Measurements from ENCODE around the gene RALGDS.

The RALGDS gene

DNA sequence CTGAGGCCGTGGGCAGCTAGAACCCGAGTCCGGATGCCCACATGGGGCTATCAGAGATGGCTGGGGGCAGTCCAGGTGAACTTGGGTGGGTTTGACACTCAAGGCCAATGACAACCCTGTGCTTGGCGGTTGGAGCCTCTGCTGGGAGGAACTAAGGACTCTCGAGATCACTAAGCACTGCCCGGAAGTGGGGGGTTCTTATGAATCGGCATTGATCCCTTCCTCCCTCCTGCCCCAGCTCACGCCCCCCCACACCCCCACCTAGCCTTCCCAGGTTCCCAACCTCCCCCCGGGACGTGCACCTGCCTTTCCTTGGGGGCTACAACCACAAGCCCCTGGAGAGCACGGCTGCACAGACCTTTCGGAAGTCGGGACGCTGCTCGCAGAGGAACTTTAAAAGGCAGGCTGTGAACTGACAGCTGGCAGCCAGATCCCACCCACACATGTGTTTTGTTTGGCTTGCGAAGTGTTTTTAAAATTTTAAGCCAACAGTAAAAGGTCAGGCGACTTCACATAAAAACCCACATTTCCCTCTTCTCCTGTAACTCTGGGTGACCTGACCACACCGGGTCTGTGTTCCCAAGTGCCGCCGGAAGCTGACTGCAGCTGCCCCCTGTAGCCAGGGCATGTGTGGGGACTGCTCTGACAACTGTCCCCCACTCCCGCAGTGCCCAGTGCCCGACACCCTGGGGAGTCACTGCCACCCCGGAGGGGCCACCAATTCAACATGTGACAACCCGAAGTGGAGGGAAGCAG is 5.1 kb upstream of the RALGDS start:
- no peak overlapping the region for H3K27ac ChIP-seq
- no peaks in the 10 kb centered on the region for H3K36me3 ChIP-seq
- H3K4me3 ChIP-seq (ENCODE audit: low read depth, low read length), result no peak overlapping the region
- no peaks in the 10 kb centered on the region for H3K9me3 ChIP-seq (ENCODE audit: severe bottlenecking)
- no peak for DNase-seq
- TF ChIP-seq, protein P1, sequence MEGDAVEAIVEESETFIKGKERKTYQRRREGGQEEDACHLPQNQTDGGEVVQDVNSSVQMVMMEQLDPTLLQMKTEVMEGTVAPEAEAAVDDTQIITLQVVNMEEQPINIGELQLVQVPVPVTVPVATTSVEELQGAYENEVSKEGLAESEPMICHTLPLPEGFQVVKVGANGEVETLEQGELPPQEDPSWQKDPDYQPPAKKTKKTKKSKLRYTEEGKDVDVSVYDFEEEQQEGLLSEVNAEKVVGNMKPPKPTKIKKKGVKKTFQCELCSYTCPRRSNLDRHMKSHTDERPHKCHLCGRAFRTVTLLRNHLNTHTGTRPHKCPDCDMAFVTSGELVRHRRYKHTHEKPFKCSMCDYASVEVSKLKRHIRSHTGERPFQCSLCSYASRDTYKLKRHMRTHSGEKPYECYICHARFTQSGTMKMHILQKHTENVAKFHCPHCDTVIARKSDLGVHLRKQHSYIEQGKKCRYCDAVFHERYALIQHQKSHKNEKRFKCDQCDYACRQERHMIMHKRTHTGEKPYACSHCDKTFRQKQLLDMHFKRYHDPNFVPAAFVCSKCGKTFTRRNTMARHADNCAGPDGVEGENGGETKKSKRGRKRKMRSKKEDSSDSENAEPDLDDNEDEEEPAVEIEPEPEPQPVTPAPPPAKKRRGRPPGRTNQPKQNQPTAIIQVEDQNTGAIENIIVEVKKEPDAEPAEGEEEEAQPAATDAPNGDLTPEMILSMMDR (IDR thresholded peaks at IDR 0.05; ENCODE audit: low read depth, low read length), result no peak
- no peaks in the 10 kb centered on the region for H3K27me3 ChIP-seq (ENCODE audit: insufficient read depth, low read depth, severe bottlenecking)

DNA sequence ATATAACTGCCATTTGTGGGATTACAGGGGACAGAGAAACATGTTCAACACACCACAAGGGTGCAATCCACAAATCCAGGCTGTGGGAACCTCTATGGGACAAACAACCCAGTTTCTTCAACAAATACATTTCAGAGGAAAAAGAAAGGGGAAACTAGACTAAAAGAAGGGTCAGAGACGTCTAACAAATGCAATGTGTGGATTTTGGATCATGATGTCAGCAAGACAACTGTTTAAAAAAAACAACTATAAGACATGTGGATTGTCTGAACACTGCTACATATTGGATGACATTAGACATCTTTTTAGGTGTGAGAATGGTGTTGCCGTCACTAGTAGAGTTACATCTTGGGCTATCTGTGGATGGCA is 3.9 kb upstream of the RALGDS start:
- Histone ChIP-seq H3K36me3 (no peaks in the 10 kb centered on the region), H3K27me3 (ENCODE audit: insufficient read depth, low read depth, severe bottlenecking) (no peaks in the 10 kb centered on the region), H3K9me3 (ENCODE audit: severe bottlenecking) (no peaks in the 10 kb centered on the region), H3K27ac (no peak overlapping the region), H3K4me3 (ENCODE audit: low read depth, low read length) (no peak overlapping the region)
- TF ChIP-seq, protein P1 (IDR thresholded peaks at IDR 0.05; ENCODE audit: low read depth, low read length), result no peak
- no peak for DNase-seq

DNA sequence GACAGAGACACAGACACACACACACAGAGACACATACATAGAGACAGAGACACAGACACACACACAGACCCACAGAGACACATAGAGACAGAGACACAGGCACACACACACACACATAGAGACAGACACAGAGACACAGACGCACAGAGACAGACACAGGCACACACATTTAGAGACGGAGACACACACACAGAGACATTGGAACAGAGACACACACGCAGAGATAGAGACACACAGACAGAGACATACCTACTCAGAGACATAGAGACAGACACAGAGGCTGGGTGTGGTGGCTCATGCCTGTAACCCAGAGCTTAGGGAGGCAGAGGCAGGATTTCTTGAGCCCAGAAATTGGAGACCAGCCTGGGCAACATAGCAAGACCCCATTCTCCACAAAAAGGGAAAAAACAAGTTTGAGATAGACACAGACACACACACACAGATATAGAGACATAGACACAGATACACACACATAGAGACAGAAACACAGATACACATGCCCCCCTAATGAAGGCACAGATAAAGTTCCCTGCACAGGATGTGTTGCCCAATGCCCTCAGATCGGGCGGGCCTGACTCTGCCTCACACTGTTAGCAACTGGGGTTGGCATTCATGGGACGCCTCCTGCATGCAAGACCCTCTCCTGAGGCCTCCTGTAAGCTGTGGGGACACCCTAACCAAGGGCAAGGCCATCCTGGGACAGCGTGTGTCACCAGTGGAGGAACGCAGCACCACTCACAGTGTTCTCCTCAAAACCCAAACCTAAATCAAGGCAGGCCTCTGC is 3.3 kb upstream of the RALGDS start:
- no peak for DNase-seq
- no peaks in the 10 kb centered on the region for H3K9me3 ChIP-seq (ENCODE audit: severe bottlenecking)
- no peak overlapping the region for H3K4me3 ChIP-seq (ENCODE audit: low read depth, low read length)
- no peaks in the 10 kb centered on the region for H3K36me3 ChIP-seq
- no peak overlapping the region for H3K27ac ChIP-seq
- H3K27me3 ChIP-seq (ENCODE audit: insufficient read depth, low read depth, severe bottlenecking), result no peaks in the 10 kb centered on the region
- TF ChIP-seq, protein P1 (IDR thresholded peaks at IDR 0.05; ENCODE audit: low read depth, low read length), result no peak

DNA sequence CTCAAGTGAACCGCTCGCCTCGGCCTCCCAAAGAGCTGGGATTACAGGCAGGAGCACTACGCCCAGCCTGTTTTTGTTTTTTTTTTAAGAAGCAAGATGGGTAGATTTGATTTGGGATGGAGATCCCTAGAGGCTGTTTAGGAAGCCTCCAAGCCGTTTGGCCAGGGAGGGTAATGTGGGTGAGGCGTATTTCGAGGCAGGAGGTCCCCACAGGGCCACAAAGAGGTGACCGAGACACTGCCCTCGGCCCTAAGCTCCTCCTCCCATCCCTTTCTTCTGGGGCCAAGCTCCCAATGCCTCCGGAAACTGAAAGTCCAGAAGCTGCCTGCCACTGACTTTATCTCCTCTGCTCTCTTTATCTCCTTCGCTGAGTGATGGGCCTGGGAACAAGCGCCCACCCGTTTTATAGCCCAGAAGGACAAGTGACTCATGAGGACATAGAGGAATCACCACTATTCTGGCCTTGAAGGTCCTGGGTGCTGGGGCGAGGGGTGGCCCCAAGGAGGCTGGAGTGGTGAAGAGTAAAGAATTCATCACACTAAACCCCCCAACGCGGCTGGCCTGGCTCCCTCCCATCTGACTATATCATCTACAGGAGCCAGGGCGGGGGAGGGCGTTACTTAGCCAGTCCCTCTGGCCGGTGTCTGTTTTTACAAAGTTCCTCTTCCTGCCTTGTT is 2.0 kb upstream of the RALGDS start:
- Histone ChIP-seq H3K9me3 (ENCODE audit: severe bottlenecking) (no peaks in the 10 kb centered on the region), H3K27me3 (ENCODE audit: insufficient read depth, low read depth, severe bottlenecking) (no peaks in the 10 kb centered on the region), H3K27ac (peak overlapping the region; percentile 68), H3K4me3 (ENCODE audit: low read depth, low read length) (peak overlapping the region; percentile 11; the same call in 1 of the 2 replicates), H3K36me3 (peaks cover 3% of the 10 kb centered on the region; the same call in 1 of the 2 replicates)
- TF ChIP-seq, protein P1 (IDR thresholded peaks at IDR 0.05; ENCODE audit: low read depth, low read length), result no peak
- peak; percentile 57 for DNase-seq

DNA sequence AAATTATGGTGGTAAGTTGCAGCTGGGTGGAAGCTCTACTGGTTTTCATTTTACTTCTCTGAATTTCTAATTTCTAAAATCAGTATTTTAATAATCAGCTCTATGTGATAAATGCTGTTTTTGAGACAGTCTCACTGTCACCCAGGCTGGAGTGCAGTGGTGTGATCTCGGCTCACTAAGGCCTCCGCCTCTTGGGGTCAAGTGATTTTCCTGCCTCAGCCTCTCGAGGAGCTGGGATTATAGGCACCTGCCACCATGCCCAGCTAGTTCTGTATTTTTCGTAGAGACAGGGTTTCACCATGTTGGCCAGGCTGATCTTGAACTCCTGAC is 1.5 kb upstream of the RALGDS start:
- TF ChIP-seq, protein P1 (IDR thresholded peaks at IDR 0.05; ENCODE audit: low read depth, low read length), result no peak
- no peak for DNase-seq
- no peaks in the 10 kb centered on the region for H3K27me3 ChIP-seq (ENCODE audit: insufficient read depth, low read depth, severe bottlenecking)
- peak overlapping the region; percentile 68 for H3K27ac ChIP-seq
- H3K9me3 ChIP-seq (ENCODE audit: severe bottlenecking), result no peaks in the 10 kb centered on the region
- H3K36me3 ChIP-seq, result peaks cover 3% of the 10 kb centered on the region; the same call in 1 of the 2 replicates
- no peak overlapping the region for H3K4me3 ChIP-seq (ENCODE audit: low read depth, low read length)
